Measurements from ENCODE around the gene MYH10. TPM values are rescaled to one million over a fixed set of nuclear protein-coding genes. Genes with fewer than 3 reads are reported as not detected.

The MYH10 gene
- total RNA-seq, 2 donors from 2014 or later: 251 to 257 TPM

- TF ChIP-seq, protein P1, sequence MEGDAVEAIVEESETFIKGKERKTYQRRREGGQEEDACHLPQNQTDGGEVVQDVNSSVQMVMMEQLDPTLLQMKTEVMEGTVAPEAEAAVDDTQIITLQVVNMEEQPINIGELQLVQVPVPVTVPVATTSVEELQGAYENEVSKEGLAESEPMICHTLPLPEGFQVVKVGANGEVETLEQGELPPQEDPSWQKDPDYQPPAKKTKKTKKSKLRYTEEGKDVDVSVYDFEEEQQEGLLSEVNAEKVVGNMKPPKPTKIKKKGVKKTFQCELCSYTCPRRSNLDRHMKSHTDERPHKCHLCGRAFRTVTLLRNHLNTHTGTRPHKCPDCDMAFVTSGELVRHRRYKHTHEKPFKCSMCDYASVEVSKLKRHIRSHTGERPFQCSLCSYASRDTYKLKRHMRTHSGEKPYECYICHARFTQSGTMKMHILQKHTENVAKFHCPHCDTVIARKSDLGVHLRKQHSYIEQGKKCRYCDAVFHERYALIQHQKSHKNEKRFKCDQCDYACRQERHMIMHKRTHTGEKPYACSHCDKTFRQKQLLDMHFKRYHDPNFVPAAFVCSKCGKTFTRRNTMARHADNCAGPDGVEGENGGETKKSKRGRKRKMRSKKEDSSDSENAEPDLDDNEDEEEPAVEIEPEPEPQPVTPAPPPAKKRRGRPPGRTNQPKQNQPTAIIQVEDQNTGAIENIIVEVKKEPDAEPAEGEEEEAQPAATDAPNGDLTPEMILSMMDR (conservative IDR thresholded peaks at IDR 0.05): no peak
- H3K27ac ChIP-seq (ENCODE audit: low read depth, low read length): peak overlapping the region; percentile 14
- H3K4me3 ChIP-seq (ENCODE audit: low read length): peak overlapping the region; percentile 82
- Mint-ChIP-seq H3K4me1 (peaks cover 32% of the 10 kb centered on the region), H3K4me3 (peak overlapping the region; percentile 99), H3K27ac (no peak overlapping the region), H3K36me3 (ENCODE audit: low read depth) (peaks cover 5% of the 10 kb centered on the region), H3K27me3 (ENCODE audit: insufficient read depth) (no peaks in the 10 kb centered on the region), H3K9me3 (no peaks in the 10 kb centered on the region)
- no peaks in the 10 kb centered on the region for H3K9me3 ChIP-seq (ENCODE audit: control insufficient read depth, low read length)
- peaks cover 7% of the 10 kb centered on the region for H3K36me3 ChIP-seq (ENCODE audit: control insufficient read depth, insufficient read depth, low read length)
- peaks cover 10% of the 10 kb centered on the region for H3K4me1 ChIP-seq (ENCODE audit: control insufficient read depth, insufficient read depth, low read length)
- no peak for DNase-seq
- H3K27me3 ChIP-seq (ENCODE audit: control insufficient read depth, insufficient read depth, low read length, poor library complexity, severe bottlenecking): no peaks in the 10 kb centered on the region
- H3K9ac ChIP-seq (ENCODE audit: extremely low read depth, low read length, poor library complexity, severe bottlenecking): peak overlapping the region; percentile 85
- WGBS, 2 experiments (ENCODE audit: insufficient coverage in 1 of 2, insufficient read length in 1 of 2): 16 to 23% methylated on average over 4 to 8 of the region's 8 CpGs
These were observed 1.8 kb downstream of the MYH10 start for GRCh38 chr17:8628609-8629169.

- no peak for DNase-seq
- H3K27ac Mint-ChIP-seq: no peak overlapping the region
- no peak overlapping the region for H3K27ac ChIP-seq (ENCODE audit: low read depth, low read length)
These were observed 2.4 kb downstream of the MYH10 start for GRCh38 chr17:8628172-8628571.

GRCh38 chr17:8623591-8623990 is 6.9 kb downstream of the MYH10 start:
- Histone ChIP-seq H3K36me3 (ENCODE audit: control insufficient read depth, insufficient read depth, low read length) (peaks cover 53% of the 10 kb centered on the region), H3K27me3 (ENCODE audit: control insufficient read depth, insufficient read depth, low read length, poor library complexity, severe bottlenecking) (no peaks in the 10 kb centered on the region), H3K9ac (ENCODE audit: extremely low read depth, low read length, poor library complexity, severe bottlenecking) (no peak overlapping the region), H3K9me3 (ENCODE audit: control insufficient read depth, low read length) (no peaks in the 10 kb centered on the region), H3K4me3 (ENCODE audit: low read length) (no peak overlapping the region), H3K4me1 (ENCODE audit: control insufficient read depth, insufficient read depth, low read length) (peaks cover 5% of the 10 kb centered on the region), H3K27ac (ENCODE audit: low read depth, low read length) (no peak overlapping the region)
- Mint-ChIP-seq H3K4me1 (peaks cover 43% of the 10 kb centered on the region), H3K27ac (no peak overlapping the region), H3K27me3 (ENCODE audit: insufficient read depth) (no peaks in the 10 kb centered on the region), H3K9me3 (no peaks in the 10 kb centered on the region), H3K4me3 (no peak overlapping the region), H3K36me3 (ENCODE audit: low read depth) (peaks cover 44% of the 10 kb centered on the region)
- 80 to 93% methylated on average over 2 of the region's 2 CpGs for WGBS, 2 experiments (ENCODE audit: insufficient coverage in 1 of 2, insufficient read length in 1 of 2)
- DNase-seq: no peak
- TF ChIP-seq, protein P1 (conservative IDR thresholded peaks at IDR 0.05): no peak

More at GRCh38 chr17:8628172-8628571, 2.4 kb downstream of the MYH10 start:
- TF ChIP-seq, protein P1 (conservative IDR thresholded peaks at IDR 0.05): no peak
- H3K4me1 ChIP-seq (ENCODE audit: control insufficient read depth, insufficient read depth, low read length): peaks cover 10% of the 10 kb centered on the region
- Mint-ChIP-seq H3K4me1 (peaks cover 35% of the 10 kb centered on the region), H3K36me3 (ENCODE audit: low read depth) (peaks cover 5% of the 10 kb centered on the region), H3K4me3 (peak overlapping the region; percentile 99), H3K27me3 (ENCODE audit: insufficient read depth) (no peaks in the 10 kb centered on the region), H3K9me3 (no peaks in the 10 kb centered on the region)
- H3K36me3 ChIP-seq (ENCODE audit: control insufficient read depth, insufficient read depth, low read length): peaks cover 10% of the 10 kb centered on the region
- WGBS, 2 experiments (ENCODE audit: insufficient coverage in 1 of 2, insufficient read length in 1 of 2): 25 to 26% methylated on average over 1 of the region's 2 CpGs
- no peak overlapping the region for H3K9ac ChIP-seq (ENCODE audit: extremely low read depth, low read length, poor library complexity, severe bottlenecking)
- H3K9me3 ChIP-seq (ENCODE audit: control insufficient read depth, low read length): no peaks in the 10 kb centered on the region
- peak overlapping the region; percentile 82 for H3K4me3 ChIP-seq (ENCODE audit: low read length)
- no peaks in the 10 kb centered on the region for H3K27me3 ChIP-seq (ENCODE audit: control insufficient read depth, insufficient read depth, low read length, poor library complexity, severe bottlenecking)
